Fibroblast of pulmonary artery (primary cell): ENCODE results near the gene CLCC1.
A peak's percentile ranks its signal among the peaks of the same experiment; 100 is the strongest.
"Not testable (repeated sequence)": the region's sequence is repeated elsewhere in the genome, so short reads cannot be mapped to it uniquely, and the experiment has no call there.

Experiments used
- DNase-seq: peaks from one replicate; pipeline ENCODE4 v3.0.0-alpha.2; 2010; ENCODE audit warnings: low read depth
- H3K4me3 ChIP-seq: replicated peaks from 2 replicates; pipeline ENCODE4 v1.5.1; 2011; ENCODE audit warnings: low read depth, mild to moderate bottlenecking, control low read depth, low read length, moderate library complexity
- TF ChIP-seq, protein P1 (sequence below): IDR thresholded peaks from 2 replicates; pipeline ENCODE4 v1.5.1; 2011; ENCODE audit warnings: mild to moderate bottlenecking, control low read depth, low read length, inconsistent platforms; ENCODE audit errors: missing control alignments

Gene CLCC1

DNA sequence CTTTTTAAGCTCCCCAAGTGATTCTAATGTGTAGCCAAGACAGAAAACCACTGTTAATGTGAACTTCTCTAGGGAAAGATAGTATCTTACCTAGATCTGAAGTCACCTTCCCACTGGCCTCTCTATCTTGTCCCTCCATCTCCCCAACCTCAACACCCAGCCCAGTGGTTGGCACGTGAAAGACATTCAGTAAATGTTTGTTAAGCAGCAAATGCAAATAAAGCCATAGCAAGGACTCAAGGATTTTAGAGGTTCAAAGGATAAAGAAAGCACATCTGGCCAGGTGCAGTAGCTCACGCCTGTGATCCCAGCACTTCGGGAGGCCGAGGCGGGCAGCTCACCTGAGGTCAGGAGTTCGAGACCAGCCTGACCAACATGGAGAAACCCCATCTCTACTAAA is 9.8 kb downstream of the CLCC1 start:
- TF ChIP-seq, protein P1, sequence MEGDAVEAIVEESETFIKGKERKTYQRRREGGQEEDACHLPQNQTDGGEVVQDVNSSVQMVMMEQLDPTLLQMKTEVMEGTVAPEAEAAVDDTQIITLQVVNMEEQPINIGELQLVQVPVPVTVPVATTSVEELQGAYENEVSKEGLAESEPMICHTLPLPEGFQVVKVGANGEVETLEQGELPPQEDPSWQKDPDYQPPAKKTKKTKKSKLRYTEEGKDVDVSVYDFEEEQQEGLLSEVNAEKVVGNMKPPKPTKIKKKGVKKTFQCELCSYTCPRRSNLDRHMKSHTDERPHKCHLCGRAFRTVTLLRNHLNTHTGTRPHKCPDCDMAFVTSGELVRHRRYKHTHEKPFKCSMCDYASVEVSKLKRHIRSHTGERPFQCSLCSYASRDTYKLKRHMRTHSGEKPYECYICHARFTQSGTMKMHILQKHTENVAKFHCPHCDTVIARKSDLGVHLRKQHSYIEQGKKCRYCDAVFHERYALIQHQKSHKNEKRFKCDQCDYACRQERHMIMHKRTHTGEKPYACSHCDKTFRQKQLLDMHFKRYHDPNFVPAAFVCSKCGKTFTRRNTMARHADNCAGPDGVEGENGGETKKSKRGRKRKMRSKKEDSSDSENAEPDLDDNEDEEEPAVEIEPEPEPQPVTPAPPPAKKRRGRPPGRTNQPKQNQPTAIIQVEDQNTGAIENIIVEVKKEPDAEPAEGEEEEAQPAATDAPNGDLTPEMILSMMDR = no peak
- H3K4me3 ChIP-seq = no peak overlapping the region
- DNase-seq = no peak

DNA sequence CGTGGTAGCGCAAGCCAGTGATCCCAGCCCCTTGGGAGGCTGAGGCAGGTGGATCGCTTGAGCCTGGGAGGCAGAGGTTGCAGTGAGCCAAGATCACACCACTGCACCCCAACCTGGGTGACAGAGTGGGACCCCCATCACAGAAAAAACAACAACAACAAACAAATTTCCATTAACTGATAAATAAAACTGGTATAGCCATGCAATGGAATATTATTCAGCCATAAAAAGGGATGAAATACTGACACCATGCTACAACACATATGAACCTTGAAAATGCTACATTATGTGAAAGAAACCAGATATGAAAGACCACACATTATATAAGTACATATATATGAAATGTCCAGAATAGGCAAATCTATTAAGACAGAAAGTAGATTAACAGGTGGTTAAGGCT is 12.0 kb downstream of the CLCC1 start:
- no peak for DNase-seq
- no peak overlapping the region for H3K4me3 ChIP-seq
- TF ChIP-seq, protein P1 = no peak

DNA sequence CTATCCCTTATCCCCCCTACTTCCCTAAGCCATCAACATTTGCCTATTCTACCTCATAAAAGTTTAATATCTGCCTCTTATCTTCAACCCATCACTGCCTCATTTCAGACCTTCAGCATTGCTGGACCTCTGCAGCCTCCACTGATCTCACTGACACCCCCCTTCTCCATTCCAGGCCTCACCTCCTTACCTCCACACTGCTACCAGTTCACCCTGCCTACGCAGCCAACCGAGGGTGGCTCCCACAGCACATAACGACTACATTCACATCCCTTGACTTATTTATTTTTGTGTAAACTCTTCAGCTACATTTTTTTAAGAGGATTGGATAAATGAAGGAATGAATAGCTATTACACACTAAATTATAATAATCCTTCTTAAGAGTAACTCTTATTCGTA is 14.2 kb downstream of the CLCC1 start:
- TF ChIP-seq, protein P1 = no peak
- H3K4me3 ChIP-seq = no peak overlapping the region
- DNase-seq = no peak

DNA sequence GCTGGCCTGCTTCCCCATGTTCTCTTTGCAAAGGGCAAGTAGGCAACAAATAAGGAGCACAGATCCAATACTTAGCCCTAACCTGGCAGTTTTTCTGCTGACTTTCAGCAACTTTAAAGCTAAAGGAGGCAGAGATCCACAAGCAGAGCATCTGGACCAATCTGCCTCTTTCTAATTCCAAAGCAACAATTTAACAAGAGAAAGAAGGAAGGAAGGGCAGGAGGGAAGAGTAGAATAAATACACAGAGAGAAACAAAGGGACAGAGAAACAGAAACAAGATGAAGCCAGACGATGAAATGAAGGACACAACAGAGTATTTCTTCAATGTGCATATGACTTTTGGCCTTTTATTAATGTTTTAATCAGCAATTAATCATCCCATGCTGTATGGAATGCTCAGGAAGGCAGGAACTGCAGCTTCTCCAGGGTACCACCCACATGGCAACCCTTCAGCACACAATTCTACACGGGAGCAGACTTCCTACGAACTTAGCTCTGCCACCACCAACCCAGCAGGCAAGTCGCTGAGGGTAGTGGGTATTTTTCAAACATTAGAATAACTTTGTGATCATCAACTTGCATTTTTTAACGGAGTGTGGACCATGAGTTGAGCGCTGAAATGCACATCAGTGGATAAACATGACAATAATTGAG is 15.3 kb downstream of the CLCC1 start:
- DNase-seq = peak; percentile 15
- H3K4me3 ChIP-seq = peak overlapping the region; percentile 9
- TF ChIP-seq, protein P1 = no peak

DNA sequence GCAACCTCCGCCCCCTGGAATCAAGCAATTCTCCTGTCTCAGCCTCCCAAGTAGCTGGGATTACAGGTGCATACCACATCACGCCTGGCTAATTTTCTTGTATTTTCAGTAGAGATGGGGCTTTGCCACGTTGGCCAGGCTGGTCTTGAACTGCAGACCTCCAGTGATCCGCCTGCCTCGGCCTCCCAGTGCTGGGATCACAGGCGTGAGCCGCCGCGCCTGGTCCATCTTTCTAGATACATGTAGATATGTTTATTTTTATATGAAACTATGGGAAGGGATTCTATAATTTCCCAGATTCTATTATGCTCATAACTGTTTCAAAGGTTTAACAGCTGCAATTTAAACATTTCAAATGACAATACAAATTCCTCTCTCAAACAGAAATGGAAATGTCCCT is 27.1 kb downstream of the CLCC1 start:
- H3K4me3 ChIP-seq = no peak overlapping the region
- DNase-seq = no peak
- TF ChIP-seq, protein P1 = no peak

DNA sequence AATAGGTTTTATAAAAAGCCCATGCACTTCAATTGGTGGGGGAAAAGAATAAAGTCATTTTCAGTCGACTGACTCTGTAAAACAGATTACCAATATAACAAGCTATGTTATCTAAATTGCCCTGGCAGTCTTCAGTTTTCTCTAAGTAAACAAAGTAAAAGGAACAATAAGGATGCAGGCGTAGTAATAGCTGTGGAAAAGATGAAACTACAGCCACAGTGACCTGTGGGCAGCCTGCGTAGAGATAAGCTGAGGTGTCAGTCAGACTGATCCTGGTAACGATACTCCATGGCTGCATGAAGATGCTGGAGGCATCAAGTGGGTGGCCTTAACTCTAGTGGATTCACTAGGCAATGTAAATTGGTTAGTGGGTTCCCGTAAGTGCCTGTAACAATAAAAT is 29.3 kb downstream of the CLCC1 start:
- no peak overlapping the region for H3K4me3 ChIP-seq
- TF ChIP-seq, protein P1 = no peak
- DNase-seq = no peak

DNA sequence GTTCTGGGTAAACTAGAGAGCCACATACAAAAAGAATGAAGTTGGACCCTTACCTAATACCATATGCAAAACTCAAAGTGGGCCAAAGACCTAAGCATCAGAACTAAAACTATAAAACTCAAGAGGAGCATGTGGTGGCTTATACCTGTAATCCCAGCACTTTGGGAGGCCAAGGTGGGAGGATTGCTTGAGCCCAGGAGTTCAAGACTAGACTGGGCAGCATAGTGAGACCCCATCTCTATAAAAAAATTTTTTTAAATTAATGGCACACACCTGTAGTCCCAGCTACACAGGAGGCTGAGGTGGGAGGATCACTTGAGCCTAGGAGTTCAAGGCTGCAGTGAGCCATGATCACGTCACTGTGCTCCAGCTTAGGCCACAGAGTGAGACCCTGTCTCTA is 35.7 kb downstream of the CLCC1 start:
- H3K4me3 ChIP-seq, DNase-seq: not testable (repeated sequence)

DNA sequence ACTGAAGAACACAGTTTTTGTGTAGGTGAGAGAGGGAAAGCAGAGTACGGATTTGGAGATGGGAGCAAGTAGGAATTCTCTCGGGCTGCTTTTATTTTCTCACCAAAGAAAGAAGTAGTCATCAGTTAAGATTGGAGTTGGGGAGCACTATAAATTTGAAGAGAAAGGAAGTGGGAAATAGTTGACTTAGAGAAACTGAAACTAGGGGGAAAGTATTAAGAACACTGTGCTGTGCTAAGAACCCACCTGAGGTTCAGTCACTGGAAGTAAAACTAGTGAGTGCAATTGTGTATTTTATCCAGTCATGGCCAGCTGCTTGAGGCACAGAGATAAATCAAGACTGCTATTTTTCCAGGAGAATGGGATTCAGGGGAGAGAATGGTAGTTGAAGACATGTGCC is 37.4 kb downstream of the CLCC1 start:
- TF ChIP-seq, protein P1 = no peak
- H3K4me3 ChIP-seq = no peak overlapping the region
- no peak for DNase-seq
